SU-DHL-6 (cell line): Measurements from ENCODE around the gene ACKR2.

Source experiments
- H2AFZ ChIP-seq: fragments of 200-600 bp; sonication (generic); 2 replicates; pipeline ENCODE4 v1.6.1; 2014; ENCODE audit warnings: low read depth, mild to moderate bottlenecking, moderate library complexity, mixed read lengths, antibody characterized with exemption, low read length; ENCODE audit not compliant: severe bottlenecking
- H3F3A ChIP-seq: fragments of 200-600 bp; shearing (Covaris generic); 2 replicates; pipeline ENCODE4 v1.6.0; 2016; ENCODE audit warnings: antibody characterized with exemption, mild to moderate bottlenecking; ENCODE audit not compliant: insufficient read depth
- H3K27ac ChIP-seq: fragments of 200-600 bp; sonication (generic); 2 replicates; pipeline ENCODE4 v1.5.1; 2016; ENCODE audit warnings: low read depth, mild to moderate bottlenecking, low read length, moderate library complexity, mixed read lengths
- H3K27me3 ChIP-seq: fragments of 200-600 bp; sonication (generic), shearing (Covaris generic); 2 replicates; pipeline ENCODE4 v1.6.0; 2014; ENCODE audit warnings: mild to moderate bottlenecking, low read length
- H3K36me3 ChIP-seq: fragments of 200-600 bp; sonication (generic); 2 replicates; pipeline ENCODE4 v1.6.1; 2014; ENCODE audit warnings: mild to moderate bottlenecking, low read length, mixed read lengths
- H3K4me2 ChIP-seq: fragments of 300-600, 200-600 bp; shearing (Covaris generic), sonication (generic); 2 replicates; pipeline ENCODE4 v1.6.0; 2014; ENCODE audit warnings: low read length, low read depth, mild to moderate bottlenecking; ENCODE audit not compliant: poor library complexity, severe bottlenecking
- H3K4me3 ChIP-seq: fragments of 200-600 bp; sonication (generic); 2 replicates; pipeline ENCODE4 v1.5.1; 2014; ENCODE audit warnings: antibody characterized with exemption, low read length, mild to moderate bottlenecking, mixed read lengths; ENCODE audit not compliant: insufficient read depth, poor library complexity, severe bottlenecking
- H3K79me2 ChIP-seq: fragments of 200-600 bp; sonication (generic); 2 replicates; pipeline ENCODE4 v1.6.1; 2014; ENCODE audit warnings: mild to moderate bottlenecking, low read length, moderate library complexity; ENCODE audit not compliant: insufficient read depth
- H3K9ac ChIP-seq: fragments of 200-600 bp; sonication (generic); 2 replicates; pipeline ENCODE4 v1.7.0; 2014; ENCODE audit warnings: mild to moderate bottlenecking, low read length
- H3K9me2 ChIP-seq: fragments of 200-600 bp; sonication (generic); replicated peaks from 2 replicates; pipeline ENCODE4 v1.6.1; 2014; ENCODE audit warnings: low read length; ENCODE audit not compliant: insufficient read depth
- H3K9me3 ChIP-seq: fragments of 200-600 bp; sonication (generic); 2 replicates; pipeline ENCODE4 v1.6.1; 2014; ENCODE audit warnings: low read length, mixed read lengths; ENCODE audit not compliant: insufficient read depth
- H4K20me1 ChIP-seq: fragments of 200-600 bp; sonication (generic); 2 replicates; pipeline ENCODE4 v1.6.1; 2014; ENCODE audit warnings: low read depth, mild to moderate bottlenecking, antibody characterized with exemption, low read length, moderate library complexity, mixed read lengths
- CTCF ChIP-seq: fragments of 200-600 bp; sonication (generic); IDR thresholded peaks from one replicate; pipeline ENCODE4 v1.5.1; 2017; ENCODE audit warnings: antibody characterized with exemption, mild to moderate bottlenecking, low read length, moderate library complexity; ENCODE audit not compliant: insufficient read depth, poor library complexity, severe bottlenecking
- EZH2phosphoT487 ChIP-seq: fragments of 200-600 bp; sonication (generic), shearing (Covaris generic); conservative IDR thresholded peaks from 2 replicates; pipeline ENCODE4 v1.6.1; 2018; ENCODE audit warnings: mild to moderate bottlenecking, antibody characterized with exemption, low read length, moderate library complexity, mixed read lengths

Gene ACKR2

GRCh38 chr3:42809202-42809601 is at the start of gene ACKR2:
TSS of gene ACKR2 (plus strand) at chr3:42809445. CDS start at chr3:42864503, 55,058 bp downstream.
- TF ChIP-seq EZH2phosphoT487 (no peak), CTCF (no peak)
- H3K36me3 ChIP-seq, result no peaks in the 10 kb centered on the region
- H3K79me2 ChIP-seq, result peaks cover under 1% of the 10 kb centered on the region; the same call in 1 of the 2 replicates
- no peaks in the 10 kb centered on the region for H3F3A ChIP-seq
- H3K27ac ChIP-seq, result no peak within 1 kb of the TSS
- no peak within 1 kb of the TSS for H3K9ac ChIP-seq
- H2AFZ ChIP-seq, result no peak within 1 kb of the TSS
- H3K9me2 ChIP-seq, result no peaks in the 10 kb centered on the region
- no peak within 1 kb of the TSS for H3K4me3 ChIP-seq
- no peaks in the 10 kb centered on the region for H3K9me3 ChIP-seq
- no peak within 1 kb of the TSS for H3K4me2 ChIP-seq
- H3K27me3 ChIP-seq, result no peaks in the 10 kb centered on the region
- H4K20me1 ChIP-seq, result no peaks in the 10 kb centered on the region

GRCh38 chr3:42762046-42762724 is 47.1 kb upstream of the ACKR2 start:
- no peaks in the 10 kb centered on the region for H3F3A ChIP-seq
- H2AFZ ChIP-seq, result no peak overlapping the region
- TF ChIP-seq CTCF (no peak), EZH2phosphoT487 (no peak)
- H3K4me2 ChIP-seq, result no peak overlapping the region
- H3K9me3 ChIP-seq, result no peaks in the 10 kb centered on the region
- no peaks in the 10 kb centered on the region for H3K27me3 ChIP-seq
- no peak overlapping the region for H3K9ac ChIP-seq
- H3K9me2 ChIP-seq, result no peaks in the 10 kb centered on the region
- H3K36me3 ChIP-seq, result no peaks in the 10 kb centered on the region
- H3K4me3 ChIP-seq, result no peak overlapping the region
- H3K79me2 ChIP-seq, result no peaks in the 10 kb centered on the region
- no peak overlapping the region for H3K27ac ChIP-seq
- H4K20me1 ChIP-seq, result no peaks in the 10 kb centered on the region

DNA sequence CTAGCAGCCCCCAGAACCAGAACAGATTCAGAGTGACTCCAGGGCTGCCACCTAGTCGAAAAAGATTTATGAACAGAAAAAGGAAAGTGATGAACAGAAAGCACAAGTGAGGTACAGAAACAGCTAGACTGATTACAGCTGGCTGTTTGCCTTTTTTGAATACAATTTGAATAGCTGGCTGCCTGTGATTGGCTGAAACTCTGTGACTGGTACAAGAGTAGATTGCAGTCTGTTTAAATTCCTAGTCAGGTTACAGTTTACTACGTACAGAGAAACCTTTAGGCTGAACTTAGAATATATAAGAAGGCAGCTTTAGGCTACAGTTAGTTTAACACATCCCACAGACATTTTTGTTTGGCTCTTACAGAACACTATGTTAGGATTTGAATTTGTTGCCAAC is 46.2 kb upstream of the ACKR2 start:
- H3K9me3 ChIP-seq, result no peaks in the 10 kb centered on the region
- no peak for TF ChIP-seq CTCF
- no peak for TF ChIP-seq EZH2phosphoT487
- no peak overlapping the region for H3K9ac ChIP-seq
- H3K36me3 ChIP-seq, result no peaks in the 10 kb centered on the region
- no peaks in the 10 kb centered on the region for H3F3A ChIP-seq
- no peak overlapping the region for H3K4me3 ChIP-seq
- no peaks in the 10 kb centered on the region for H3K27me3 ChIP-seq
- H3K4me2 ChIP-seq, result no peak overlapping the region
- no peak overlapping the region for H3K27ac ChIP-seq
- H3K9me2 ChIP-seq, result no peaks in the 10 kb centered on the region
- H3K79me2 ChIP-seq, result no peaks in the 10 kb centered on the region
- H4K20me1 ChIP-seq, result no peaks in the 10 kb centered on the region
- H2AFZ ChIP-seq, result no peak overlapping the region
